Left hindlimb (tissue), 1 donor: ENCODE data around the gene DCP2.

ENCODE experiments used
- DNase-seq: peaks from one replicate; pipeline ENCODE4 v3.0.0-alpha.2; 2018

The DCP2 gene

DNA sequence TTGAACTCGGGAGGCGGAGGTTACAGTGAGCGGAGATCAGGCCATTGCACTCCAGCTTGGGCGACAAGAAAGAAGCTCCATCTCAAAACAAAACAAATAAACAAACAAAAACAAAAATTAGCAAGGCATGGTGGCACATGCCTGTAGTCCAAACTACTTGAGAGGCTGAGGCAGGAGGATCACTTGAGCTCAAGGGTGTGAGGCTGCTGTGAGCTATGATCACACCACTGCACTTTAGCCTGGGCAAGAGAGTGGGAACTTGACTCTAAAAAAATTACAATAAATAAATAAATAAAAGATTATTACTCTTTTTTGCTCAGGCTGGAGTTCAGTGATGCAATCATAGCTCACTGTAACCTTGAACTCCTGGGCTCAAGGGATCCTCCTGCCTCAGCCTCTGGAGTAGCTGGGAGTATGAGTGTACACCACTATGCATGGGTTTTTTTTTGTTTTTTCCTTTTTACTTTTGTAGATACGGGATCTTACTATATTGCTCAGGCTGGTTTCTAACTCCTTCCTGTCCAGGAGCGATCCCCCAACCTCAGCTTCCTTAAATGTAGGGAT is 9.0 kb upstream of the DCP2 start:
- DNase-seq: no peak

DNA sequence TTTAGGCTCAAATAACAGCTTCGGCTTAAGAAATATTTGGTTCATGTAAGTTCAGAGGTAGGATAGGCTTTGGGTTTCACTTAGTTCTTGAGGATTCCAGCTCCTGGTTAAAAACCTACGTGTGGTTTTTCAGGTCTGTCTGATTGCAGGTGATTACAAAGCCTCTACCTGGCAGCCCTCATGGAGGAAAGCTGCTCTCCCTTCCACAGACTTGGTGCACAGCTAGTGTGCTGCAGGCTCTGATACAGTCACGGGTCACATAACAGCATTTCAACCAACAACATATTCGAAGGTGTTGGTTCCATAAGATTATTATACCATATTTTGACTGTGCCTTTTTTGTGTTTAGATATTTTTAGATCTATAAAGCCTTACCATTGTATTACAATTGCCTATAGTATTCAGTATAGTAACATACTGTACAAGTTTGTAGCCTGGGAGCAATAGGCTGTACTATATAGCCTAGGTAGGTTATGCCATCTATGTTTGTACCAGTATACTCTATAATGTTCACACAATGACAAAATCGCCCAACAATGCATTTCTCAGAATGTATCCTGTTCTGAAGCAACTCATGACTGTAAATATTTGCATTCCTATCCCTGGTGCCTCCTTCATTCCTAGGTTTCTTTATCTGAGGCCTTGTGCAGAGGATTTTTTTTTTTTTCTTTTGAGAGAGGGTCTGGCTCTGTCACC is 8.0 kb upstream of the DCP2 start:
- DNase-seq: no peak

DNA sequence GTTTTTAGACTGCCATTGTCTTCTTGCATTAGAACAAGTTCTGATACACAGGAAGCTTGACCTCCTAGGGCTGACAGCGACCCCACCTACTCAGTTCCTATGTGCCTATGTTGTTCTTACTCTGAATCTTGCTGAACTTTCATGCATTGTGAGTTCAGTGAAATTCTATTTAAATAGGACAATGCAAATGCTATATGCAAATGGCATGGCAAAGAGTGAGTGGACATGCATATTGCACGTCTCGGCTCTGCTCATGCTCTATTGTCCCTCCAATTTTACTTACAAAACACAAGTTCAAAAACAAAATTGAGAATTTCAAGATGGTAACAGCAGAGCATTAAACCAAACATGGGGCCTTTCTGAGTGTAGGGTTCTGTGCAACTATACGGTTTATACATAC is 5.3 kb upstream of the DCP2 start:
- DNase-seq: no peak

DNA sequence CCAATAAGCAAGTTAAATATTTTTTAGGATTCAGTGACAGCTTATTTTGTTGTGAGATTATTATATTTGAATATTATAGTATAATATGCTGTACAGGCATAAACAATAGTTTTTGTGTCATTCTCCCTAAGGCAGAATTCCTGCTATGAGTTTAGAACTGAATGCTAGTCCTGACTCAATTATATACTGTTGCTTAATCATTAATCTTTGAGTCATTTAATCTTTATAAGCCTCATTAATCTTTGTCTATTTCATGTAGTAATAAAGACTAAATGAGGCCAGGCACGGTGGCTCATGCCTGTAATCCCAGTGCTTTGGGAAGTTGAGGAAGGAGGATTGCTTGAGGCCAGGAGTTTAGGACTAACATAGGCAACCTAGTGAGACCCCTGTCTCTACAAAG is 3.6 kb upstream of the DCP2 start:
- no peak for DNase-seq

DNA sequence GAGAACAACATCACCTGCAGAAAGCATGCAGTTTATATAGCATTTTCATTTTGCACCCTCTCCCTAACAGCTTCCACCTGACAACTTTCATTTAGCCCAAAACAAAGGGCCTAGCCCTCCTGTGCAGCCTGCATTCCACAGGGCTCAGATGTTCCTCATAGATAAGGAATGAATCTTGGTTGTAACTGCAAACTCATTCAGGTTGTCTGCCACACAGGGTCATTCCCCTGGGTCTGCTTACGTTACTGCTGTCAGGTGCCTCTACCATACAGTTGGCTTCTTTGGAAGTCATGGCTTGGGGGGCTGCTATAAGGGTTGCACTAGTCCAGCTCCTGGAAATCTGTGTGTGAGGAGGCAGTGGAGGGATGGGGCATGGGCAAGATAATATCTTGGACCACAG is 2.7 kb upstream of the DCP2 start:
- DNase-seq: no peak

DNA sequence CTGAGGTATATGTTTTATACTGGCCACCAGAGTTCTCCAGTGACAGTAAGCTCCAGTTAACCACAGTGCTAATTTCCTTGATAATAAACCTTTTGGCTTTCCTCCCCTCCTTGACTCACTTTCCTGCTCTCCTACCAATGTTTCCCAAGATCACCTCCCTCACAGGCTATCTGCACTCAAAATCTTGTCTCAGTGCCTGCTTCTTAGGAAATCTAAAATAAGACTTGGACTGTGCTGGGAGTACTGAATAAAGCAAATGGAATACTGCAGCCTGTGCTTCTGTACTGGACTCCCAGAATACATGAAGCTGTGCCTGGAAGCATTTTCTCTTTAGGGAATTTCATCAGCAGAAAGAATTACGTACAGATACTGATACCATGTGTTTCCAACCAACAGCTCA is 1.7 kb upstream of the DCP2 start:
- DNase-seq: no peak

DNA sequence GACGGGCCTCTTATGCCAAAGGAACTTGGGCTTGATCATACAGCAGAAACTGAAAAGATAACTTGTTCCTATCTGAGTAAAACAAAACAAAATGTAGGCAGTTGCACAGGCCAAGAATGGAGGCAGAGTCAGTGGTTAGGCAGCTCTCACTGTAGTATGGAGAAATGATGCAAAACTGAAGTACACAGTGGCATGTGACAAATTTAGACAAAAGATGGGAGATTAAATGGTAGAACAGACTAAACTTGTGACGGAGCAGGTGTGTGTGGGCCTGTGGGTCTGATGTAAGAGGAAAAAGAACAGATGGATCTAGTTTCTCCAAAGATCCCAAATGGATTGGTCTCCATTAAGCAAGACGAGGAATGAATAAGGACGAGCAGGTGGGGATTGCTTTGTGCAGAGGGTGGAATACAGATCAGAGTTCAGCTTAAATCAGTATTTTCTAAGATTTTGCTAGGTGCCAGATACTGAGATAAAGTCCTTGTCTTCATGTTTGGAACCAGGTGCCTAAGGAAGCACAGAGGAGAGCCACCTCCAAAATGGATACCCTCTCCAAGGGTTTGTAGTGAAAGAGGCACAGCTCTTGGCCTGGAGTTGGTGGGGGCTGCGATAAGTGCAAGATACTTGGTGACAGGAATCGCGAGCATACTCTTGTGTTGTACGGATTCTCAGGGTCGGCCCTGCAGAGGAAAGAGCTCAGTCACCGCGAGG is 722 bp upstream of the DCP2 start:
- DNase-seq: no peak

DNA sequence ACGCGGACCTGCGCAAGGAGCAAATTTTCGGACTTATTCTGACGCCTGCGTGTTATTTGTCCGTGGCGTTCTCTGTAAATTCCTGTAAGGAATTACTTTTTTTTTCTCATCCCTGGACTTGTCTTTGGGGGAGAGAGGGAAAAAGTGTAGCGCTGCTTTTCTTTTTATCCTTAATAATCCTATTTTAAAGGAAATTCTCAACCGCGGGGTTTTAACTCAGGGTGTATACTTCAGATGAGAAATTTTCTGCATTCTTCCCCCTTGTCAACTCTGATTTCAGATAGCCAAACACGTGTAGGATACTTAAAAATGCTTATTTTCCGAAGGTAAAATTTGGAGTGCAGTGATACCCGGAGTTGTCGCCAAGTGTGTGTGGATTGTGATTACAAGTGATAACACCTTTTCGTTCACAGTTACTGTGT is 853 bp downstream of the DCP2 start:
- DNase-seq: no peak

DNA sequence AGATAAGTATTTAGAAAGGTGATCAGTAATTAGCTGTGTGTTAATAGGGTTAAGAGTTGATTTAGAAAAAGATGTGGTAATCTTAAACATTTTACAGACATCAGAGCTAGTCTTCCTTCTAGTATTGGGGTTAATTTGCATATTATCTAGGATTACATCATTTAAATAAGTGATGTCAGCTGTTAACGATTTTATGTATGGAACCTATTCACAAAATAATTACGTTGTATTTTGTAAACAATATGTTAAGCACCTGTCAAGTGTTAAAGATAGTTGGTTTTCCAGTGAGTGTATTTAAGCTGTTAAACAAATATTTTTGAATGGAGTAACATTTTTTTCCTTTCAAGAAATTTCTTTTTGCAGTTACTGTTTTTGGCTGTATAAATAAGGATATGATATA is 2.2 kb downstream of the DCP2 start:
- no peak for DNase-seq

DNA sequence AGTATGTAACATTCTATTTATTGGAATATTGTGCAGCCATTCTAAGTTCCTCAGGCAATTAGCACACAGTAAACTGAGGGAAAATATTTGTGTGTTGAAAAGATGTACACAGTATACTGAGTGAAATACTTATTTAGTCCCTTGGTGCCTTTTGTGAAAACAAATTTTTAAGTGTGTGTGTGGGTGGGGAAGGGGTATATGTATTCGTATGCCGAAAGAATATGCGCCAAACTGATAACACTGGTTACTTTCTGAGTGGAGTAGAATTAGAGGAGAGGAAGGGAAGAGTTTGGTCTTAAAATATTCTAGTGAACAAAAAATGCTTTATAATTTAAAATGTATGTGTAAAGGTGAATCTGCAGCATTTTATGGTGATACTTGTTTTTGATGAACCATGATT is 3.1 kb downstream of the DCP2 start:
- DNase-seq: no peak

DNA sequence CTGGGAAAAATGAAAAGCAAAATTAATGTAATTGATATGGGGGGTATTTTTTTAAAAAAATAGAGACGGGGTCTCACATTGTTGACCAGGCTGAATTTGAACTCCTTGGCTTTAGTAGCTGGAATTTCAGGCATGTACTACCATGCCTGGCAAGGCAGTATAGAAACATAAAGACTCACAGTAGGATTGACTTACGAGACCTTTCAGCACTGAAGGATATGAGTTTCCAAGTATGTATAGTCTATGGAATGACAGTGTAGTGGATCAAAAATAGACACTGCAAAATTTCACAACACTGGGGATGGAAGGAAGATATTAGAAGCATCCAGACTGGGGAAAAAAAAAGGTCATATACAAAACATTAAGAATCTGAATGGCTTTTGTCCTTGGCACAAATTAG is 6.8 kb downstream of the DCP2 start:
- DNase-seq: no peak

DNA sequence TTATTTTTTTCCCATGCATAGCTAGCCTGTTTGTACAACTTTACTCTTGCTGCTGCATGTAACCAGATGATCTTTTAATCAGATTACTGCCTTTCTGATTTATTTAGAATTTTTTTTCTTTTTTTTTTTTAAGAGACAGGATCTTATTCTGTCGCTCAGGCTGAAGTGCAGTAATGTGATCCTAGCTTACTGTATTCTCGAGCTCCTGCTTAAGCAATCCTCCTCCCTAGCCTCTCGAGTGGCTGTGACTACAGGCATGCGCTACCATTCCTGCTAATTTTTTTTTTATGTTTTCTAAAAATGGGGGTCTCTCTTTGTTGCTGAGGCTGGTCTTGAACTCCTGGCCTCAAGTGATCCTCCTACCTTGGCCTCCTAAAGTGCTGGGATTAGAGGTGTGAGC is 9.6 kb downstream of the DCP2 start:
- no peak for DNase-seq

DNA sequence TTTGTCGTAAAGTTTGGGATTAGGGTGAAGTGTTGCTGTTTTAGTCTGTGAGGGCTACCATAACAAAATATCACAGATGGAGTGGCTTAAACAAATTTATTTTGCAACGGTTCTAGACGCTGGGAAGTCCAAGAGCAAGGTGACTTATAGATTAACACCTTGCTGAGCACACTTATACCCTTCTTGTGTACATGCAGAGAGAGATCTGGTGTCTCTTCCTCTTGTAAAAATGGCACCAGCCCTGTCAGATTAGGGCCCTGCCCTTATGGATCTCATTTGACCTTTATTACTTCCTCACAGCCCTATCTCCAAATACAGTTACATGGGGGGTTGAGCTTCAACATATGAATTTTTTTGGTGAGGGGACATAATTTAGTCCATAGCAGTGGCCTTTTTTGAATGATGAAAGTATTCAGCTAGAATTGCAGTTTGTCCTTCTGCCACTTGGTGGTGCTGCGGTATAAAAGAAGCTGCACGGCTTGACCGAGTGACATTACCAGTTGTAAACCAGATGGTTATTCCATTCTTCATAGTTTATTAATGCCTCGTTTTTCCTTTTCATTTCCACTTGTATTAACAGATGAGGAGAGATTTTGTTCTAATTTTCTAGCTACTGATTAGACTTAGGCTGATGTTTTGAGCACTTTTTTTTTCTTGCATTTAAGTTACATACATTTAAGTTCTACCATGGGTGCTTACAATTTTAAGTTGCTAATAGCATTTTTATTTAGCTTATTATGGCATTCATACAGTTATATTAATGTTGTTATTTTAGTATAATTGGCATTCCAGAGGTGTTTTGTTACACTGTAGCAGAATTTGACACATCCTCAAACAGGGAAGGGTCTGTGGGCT is 19.4 kb downstream of the DCP2 start:
- DNase-seq: peak; percentile 72

DNA sequence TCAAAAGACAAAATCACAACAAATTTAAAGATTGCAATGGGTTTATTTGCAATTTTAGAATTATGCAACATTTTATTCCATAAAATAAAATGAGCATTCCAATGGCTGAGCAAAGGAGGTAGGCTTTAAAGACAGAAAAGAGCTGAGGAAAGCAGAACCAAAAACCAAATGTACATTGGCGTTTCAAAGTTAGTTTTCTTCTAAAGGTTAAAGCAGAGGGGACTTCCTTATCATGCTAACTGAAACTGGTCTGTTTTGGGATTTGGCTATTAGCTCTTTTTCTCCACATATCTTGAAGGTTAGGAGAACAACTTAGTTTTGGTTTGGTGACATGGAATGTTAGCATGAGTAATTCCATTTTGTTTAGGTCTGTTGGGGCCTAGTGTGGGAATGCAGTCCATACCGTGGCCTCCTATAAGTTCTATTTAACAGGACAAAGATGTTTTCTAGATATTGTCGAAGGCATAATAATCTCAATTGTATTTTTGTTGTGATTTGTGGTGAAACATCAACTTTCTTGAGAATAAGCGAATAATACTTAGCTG is 20.3 kb downstream of the DCP2 start:
- DNase-seq: no peak

DNA sequence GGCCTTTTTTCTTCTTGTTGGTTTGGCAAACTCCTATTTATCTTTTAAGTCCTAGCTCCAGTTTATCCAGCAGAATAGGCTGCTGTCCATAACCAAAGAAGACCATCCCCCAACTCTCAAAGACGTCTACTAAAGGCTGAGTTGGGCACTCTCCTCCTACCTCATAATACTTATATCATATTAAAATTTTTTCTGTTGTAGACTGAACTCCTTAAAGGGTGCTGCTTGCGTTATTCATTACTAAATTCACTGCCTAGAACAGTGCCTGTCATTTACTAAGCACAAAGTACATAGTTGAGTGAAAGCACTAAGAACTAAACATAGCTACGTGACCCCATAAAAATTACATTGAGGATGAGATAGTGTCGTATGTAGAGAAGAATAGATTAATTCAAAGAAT is 21.7 kb downstream of the DCP2 start:
- DNase-seq: no peak

DNA sequence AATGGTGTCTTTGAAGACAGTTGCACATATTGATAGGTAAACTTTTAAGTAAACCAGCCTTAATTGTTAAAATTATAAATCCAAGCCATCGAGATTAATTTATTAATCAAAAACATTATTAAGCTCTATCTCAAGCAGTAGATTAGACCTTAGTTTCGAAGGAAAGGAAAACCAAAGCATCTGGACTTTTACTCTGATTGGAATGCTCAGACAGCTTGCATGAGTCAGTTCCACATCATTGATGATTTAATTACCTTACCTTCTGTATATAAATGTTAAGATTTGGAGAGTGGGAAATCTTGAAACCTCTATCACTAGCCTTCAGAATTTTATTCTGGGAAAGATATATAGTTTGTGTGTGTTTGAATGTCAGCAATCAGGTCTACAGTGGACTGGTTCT is 23.9 kb downstream of the DCP2 start:
- no peak for DNase-seq

DNA sequence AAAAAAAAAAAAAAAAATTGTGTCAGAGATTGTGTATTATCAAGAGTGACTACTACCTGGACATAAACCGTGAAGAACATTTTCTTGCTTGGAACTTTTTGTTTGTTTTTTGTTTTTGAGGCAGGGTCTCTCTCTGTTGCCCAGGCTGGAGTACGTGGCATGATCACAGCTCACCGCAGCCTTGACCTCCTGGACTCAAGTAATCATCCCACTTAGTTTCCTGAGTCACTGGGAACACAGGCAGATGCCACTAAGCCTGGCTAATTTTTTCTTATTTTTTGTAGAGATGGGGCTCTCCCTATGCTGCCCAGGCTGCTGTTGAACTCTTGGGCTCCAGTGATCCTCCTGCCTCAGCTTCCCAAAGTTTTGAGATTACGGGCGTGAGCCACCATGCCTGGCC is 25.8 kb downstream of the DCP2 start:
- DNase-seq: no peak

DNA sequence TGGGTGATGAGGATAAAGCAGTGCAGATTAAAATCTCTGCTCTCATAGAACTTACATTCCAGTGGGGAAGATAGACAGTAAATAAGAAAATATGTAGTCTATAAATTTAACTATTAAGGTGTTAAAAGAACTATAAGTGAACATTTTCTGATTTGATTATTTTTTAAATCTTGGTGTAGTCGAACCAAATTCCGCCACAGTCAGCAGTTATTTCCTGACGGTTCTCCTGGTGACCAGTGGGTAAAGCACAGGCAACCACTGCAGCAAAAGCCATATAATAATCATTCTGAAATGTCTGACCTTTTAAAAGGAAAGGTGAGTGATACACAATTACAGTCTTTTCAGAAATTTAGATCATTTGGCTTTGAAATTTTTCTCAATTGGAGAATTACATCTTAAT is 27.2 kb downstream of the DCP2 start:
- DNase-seq: no peak

DNA sequence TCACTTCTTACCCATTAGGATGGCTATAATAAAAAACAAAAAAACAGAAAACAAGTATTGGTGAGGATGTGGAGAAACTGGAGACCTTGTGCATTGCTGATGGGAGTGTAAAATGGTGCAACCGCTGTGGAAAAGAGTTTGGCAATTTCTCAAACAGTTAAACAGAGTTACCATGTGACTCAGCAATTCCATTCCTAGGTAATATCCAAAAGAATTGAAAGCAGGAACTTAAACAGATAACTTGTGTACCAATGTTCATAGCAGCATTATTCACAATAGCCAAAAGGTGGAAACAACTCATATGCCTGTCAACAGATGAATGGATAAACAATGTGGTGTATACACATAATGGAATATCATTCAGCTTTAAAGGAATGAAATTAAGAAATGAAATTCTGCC is 28.9 kb downstream of the DCP2 start:
- DNase-seq: no peak

DNA sequence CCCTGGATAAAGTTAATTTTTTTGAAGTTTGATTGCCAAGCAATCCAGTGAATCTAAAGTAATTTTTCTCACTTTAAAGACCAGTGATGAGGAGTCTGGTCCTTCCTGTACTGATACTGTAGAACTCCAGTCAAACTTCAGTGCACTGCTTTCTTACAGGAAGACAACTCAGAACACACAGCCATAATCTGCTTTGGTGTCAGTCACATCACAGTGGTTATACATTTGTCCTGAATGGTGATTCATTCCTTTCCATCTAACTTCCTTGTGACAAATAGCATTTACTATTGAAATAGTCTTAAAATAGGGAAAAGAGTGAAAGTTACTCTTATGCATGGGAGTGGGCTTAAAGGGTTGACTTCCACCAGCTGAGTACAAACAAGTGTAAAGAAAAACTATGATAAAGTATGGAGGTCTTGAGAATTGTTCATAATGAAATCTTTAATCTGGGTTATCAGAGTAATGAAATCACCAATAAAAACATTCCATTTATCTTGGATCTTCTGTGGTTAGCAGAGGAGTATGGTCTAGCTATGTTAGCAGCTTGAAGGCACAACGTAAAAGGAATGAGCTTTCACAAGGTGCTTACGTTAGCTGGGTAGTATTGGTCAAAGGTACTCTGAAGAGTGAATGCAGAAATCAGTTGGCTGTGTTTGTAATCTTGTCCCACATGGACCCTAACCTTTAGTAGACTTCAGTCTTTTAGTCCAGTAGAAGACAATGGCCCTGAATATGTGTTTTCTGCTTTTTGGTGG is 41.5 kb downstream of the DCP2 start:
- no peak for DNase-seq

DNA sequence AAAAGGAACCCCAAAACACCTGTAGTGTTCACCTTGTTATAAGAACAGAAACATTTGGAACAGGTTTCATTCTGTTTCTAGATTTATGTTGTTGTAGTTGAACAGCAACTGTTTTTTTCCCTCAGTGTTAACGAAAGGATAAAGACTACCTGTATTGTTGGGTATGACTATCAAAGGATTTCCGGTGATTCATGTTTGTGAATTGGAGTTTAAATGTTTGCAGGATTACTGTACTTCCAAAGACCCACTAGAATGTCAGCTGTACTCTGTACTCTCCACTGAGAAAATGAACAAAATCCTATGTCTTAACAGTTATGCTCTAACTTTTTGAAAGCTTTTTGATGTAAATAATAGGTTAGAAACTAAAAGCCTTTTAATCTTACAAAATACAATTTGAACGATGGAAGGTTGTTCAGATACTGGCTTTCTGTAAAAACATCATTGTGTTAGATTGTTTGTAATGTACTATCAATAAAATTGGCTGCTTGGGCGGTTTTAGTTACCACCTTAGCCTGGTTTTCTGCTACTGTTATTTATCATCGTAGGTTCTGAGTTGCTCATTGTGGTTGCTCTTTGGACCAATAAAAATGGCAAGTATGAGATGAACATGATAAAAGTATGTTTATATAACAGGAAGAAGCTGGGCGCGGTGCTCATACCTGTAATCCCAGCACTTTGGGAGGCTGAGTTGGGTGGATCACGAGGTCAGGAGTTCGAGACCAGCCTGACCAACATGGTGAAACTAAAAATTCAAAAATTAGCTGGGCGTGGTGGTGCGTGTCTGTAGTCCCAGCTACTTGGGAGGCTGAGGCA is 44.1 kb downstream of the DCP2 start:
- DNase-seq: no peak

DNA sequence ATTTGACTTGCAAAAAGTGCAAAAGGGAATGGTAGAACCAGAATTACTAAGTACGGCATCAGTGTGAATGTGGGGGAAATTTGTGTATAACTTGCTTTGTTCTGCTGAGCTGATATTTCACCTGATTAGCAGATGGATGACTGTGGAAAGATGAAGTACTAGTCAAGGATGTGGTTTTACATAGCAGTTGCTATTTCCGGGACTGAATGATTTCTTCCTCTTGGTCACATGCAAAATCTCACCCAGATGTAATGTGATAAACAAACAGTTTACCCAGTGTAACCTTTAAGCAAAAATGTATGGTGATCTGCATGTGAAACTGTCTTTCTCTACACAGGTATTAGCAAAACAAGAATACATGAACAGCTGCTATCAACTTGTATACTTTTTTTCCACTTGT is 46.1 kb downstream of the DCP2 start:
- no peak for DNase-seq
